MM.1S (cell line): ENCODE measurements around the gene TMEM250.

Experiments
- DNase-seq: peaks from one replicate; pipeline ENCODE4 v3.0.0-alpha.2; 2015
- H2AFZ ChIP-seq: fragments of 300-600 bp; sonication (generic); 2 replicates; pipeline ENCODE4 v1.6.0; 2016; ENCODE audit warnings: antibody characterized with exemption, low read length
- H3F3A ChIP-seq: fragments of 300-600 bp; sonication (generic); 2 replicates; pipeline ENCODE4 v1.6.1; 2016; ENCODE audit warnings: mild to moderate bottlenecking, antibody characterized with exemption, low read length, moderate library complexity, mixed read lengths; ENCODE audit not compliant: insufficient read depth
- H3K27ac ChIP-seq: fragments of 300-600 bp; sonication (generic); 2 replicates; pipeline ENCODE4 v1.5.1; 2016; ENCODE audit warnings: mild to moderate bottlenecking, low read length
- H3K27me3 ChIP-seq: fragments of 300-600 bp; sonication (generic); replicated peaks from 2 replicates; pipeline ENCODE4 v1.6.0; 2016; ENCODE audit warnings: low read length; ENCODE audit not compliant: insufficient read depth
- H3K36me3 ChIP-seq: fragments of 300-600 bp; sonication (generic); replicated peaks from 2 replicates; pipeline ENCODE4 v1.6.1; 2016; ENCODE audit warnings: mild to moderate bottlenecking, low read length, mixed read lengths; ENCODE audit not compliant: insufficient read depth
- H3K4me1 ChIP-seq: fragments of 300-600 bp; sonication (generic); 2 replicates; pipeline ENCODE4 v1.6.1; 2016; ENCODE audit warnings: low read length, mixed read lengths
- H3K4me2 ChIP-seq: fragments of 300-600 bp; sonication (generic); 2 replicates; pipeline ENCODE4 v1.6.0; 2016; ENCODE audit warnings: low read depth, low read length
- H3K4me3 ChIP-seq: fragments of 300-600 bp; sonication (generic); 2 replicates; pipeline ENCODE4 v1.5.1; 2016; ENCODE audit warnings: low read length, mixed read lengths
- H3K79me2 ChIP-seq: fragments of 300-600 bp; sonication (generic); 2 replicates; pipeline ENCODE4 v1.6.1; 2016; ENCODE audit warnings: mixed run types, low read length, mixed read lengths
- H3K9ac ChIP-seq: fragments of 300-600 bp; sonication (generic); 2 replicates; pipeline ENCODE4 v1.6.1; 2016; ENCODE audit warnings: low read length, mixed read lengths
- H3K9me2 ChIP-seq: fragments of 300-600 bp; sonication (generic); replicated peaks from 2 replicates; pipeline ENCODE4 v1.6.1; 2016; ENCODE audit warnings: mild to moderate bottlenecking, low read length, mixed read lengths; ENCODE audit not compliant: insufficient read depth
- H3K9me3 ChIP-seq: fragments of 300-600 bp; sonication (generic); replicated peaks from 2 replicates; pipeline ENCODE4 v1.6.1; 2016; ENCODE audit warnings: mild to moderate bottlenecking, low read length, mixed read lengths; ENCODE audit not compliant: insufficient read depth
- H4K20me1 ChIP-seq: fragments of 300-600 bp; sonication (generic); 2 replicates; pipeline ENCODE4 v1.6.1; 2016; ENCODE audit warnings: mild to moderate bottlenecking, low read length, moderate library complexity, mixed read lengths; ENCODE audit not compliant: insufficient read depth
- CTCF ChIP-seq: fragments of 300-600 bp; sonication (generic); IDR thresholded peaks from 2 replicates; pipeline ENCODE4 v1.5.1; 2016; ENCODE audit warnings: antibody characterized with exemption, low read length, mixed read lengths
- EZH2 ChIP-seq: fragments of 300-600 bp; sonication (generic); optimal IDR thresholded peaks from 2 replicates; pipeline ENCODE3; 2017; ENCODE audit warnings: low read depth, mild to moderate bottlenecking, antibody characterized with exemption, low read length, mixed read lengths
- EZH2phosphoT487 ChIP-seq: fragments of 300-600 bp; sonication (generic); IDR thresholded peaks from 2 replicates; pipeline ENCODE4 v1.6.1; 2018; ENCODE audit warnings: antibody characterized with exemption, low read length

The TMEM250 gene

GRCh38 chr9:136136127-136136925, 17.7 kb upstream of the TMEM250 start:
- Histone ChIP-seq H3K36me3 (no peaks in the 10 kb centered on the region), H3K9me2 (no peaks in the 10 kb centered on the region), H3K79me2 (no peaks in the 10 kb centered on the region), H3K9ac (no peak overlapping the region), H3K4me2 (no peak overlapping the region), H3F3A (no peaks in the 10 kb centered on the region), H3K4me3 (no peak overlapping the region), H4K20me1 (no peaks in the 10 kb centered on the region), H3K27ac (no peak overlapping the region), H2AFZ (no peak overlapping the region), H3K4me1 (no peaks in the 10 kb centered on the region), H3K9me3 (no peaks in the 10 kb centered on the region), H3K27me3 (peaks cover 81% of the 10 kb centered on the region)
- no peak for TF ChIP-seq CTCF
- no peak for TF ChIP-seq EZH2
- TF ChIP-seq EZH2phosphoT487 = no peak
- DNase-seq = no peak

DNA sequence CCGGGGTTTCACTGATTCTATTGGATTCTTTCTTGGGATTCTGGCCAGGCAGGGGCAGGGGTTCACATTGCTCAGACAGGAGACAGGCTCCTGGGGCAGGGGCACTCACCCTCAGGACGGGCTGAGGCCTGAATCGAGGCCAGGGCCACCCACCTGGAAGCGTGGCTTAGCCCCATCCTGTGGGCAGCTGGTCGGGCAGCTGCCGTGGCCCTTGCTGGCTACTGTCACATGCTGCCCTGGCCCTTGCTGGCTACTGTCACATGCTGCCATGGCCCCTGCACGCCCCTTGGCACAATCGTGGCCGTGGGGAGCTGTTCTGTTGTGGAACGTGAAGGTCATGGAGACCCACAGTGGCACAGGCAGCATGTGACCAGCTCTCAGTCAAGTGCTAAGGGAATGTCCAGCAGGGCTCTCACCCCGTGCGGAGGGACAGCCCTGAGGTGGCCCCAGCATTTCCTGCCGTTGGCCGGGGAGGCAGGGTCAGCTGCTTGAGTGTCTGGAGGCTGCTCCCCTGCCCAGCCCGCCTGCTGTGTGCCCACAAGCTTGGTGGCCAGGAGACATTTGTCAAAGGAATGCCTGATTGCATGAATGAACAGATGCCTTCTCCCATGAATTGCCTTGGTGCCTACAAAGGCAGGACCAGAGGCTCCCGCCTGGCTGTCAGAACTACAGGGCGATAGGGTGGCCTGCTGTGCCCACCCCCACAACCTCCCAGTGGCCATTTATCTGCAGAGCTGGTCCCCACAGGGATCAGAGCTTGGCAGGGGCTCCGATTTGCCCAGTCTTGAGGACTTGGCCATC, 16.9 kb upstream of the TMEM250 start:
- no peak overlapping the region for H3K4me2 ChIP-seq
- TF ChIP-seq EZH2 (no peak), EZH2phosphoT487 (no peak), CTCF (no peak)
- no peak overlapping the region for H3K4me3 ChIP-seq
- H3K27me3 ChIP-seq = peaks cover 79% of the 10 kb centered on the region
- no peaks in the 10 kb centered on the region for H3K9me3 ChIP-seq
- H2AFZ ChIP-seq = no peak overlapping the region
- H3F3A ChIP-seq = no peaks in the 10 kb centered on the region
- H3K27ac ChIP-seq = no peak overlapping the region
- no peaks in the 10 kb centered on the region for H3K36me3 ChIP-seq
- no peak overlapping the region for H3K9ac ChIP-seq
- no peaks in the 10 kb centered on the region for H3K79me2 ChIP-seq
- H3K4me1 ChIP-seq = no peaks in the 10 kb centered on the region
- no peaks in the 10 kb centered on the region for H4K20me1 ChIP-seq
- H3K9me2 ChIP-seq = no peaks in the 10 kb centered on the region
- no peak for DNase-seq

GRCh38 chr9:136133959-136134484, 15.3 kb upstream of the TMEM250 start:
- no peak overlapping the region for H3K4me2 ChIP-seq
- H2AFZ ChIP-seq = no peak overlapping the region
- H3K4me1 ChIP-seq = no peaks in the 10 kb centered on the region
- no peak for DNase-seq
- peaks cover 86% of the 10 kb centered on the region for H3K27me3 ChIP-seq
- H3K36me3 ChIP-seq = no peaks in the 10 kb centered on the region
- no peaks in the 10 kb centered on the region for H3K79me2 ChIP-seq
- no peaks in the 10 kb centered on the region for H3K9me3 ChIP-seq
- no peak overlapping the region for H3K27ac ChIP-seq
- no peak overlapping the region for H3K9ac ChIP-seq
- no peaks in the 10 kb centered on the region for H3F3A ChIP-seq
- no peaks in the 10 kb centered on the region for H3K9me2 ChIP-seq
- no peak overlapping the region for H3K4me3 ChIP-seq
- no peaks in the 10 kb centered on the region for H4K20me1 ChIP-seq
- TF ChIP-seq CTCF = no peak
- TF ChIP-seq EZH2phosphoT487 = no peak
- TF ChIP-seq EZH2 = no peak
